HFFc6 (cell line): ENCODE data around the gene MLN. TPM values are rescaled to one million over a fixed set of nuclear protein-coding genes. Genes with fewer than 3 reads are reported as not detected.

Source experiments
- DNase-seq: peaks from one replicate; pipeline ENCODE4 v3.0.0-alpha.2; 2018
- H3K27ac Mint-ChIP-seq: 2 replicates; pipeline ENCODE4 v1.8.0; 2020; ENCODE audit warnings: mild to moderate bottlenecking, mixed read lengths
- H3K27me3 Mint-ChIP-seq: 2 replicates; pipeline ENCODE4 v1.8.0; 2021; ENCODE audit warnings: mild to moderate bottlenecking, moderate library complexity, mixed read lengths; ENCODE audit not compliant: insufficient read depth
- H3K36me3 Mint-ChIP-seq: 2 replicates; pipeline ENCODE4 v1.8.0; 2021; ENCODE audit warnings: low read depth, mixed read lengths
- H3K4me1 Mint-ChIP-seq: 2 replicates; pipeline ENCODE4 v1.8.0; 2020; ENCODE audit warnings: low read depth, mixed read lengths
- H3K4me3 Mint-ChIP-seq: 2 replicates; pipeline ENCODE4 v1.8.0; 2020; ENCODE audit warnings: mild to moderate bottlenecking, moderate library complexity, mixed read lengths
- H3K9me3 Mint-ChIP-seq: 2 replicates; pipeline ENCODE4 v1.8.0; 2020; ENCODE audit warnings: mild to moderate bottlenecking, mixed read lengths
- CTCF ChIP-seq: fragments of 200-600 bp; sonication (generic); IDR thresholded peaks from 2 replicates; pipeline ENCODE4 v1.5.0; 2021; ENCODE audit warnings: antibody characterized with exemption, mild to moderate bottlenecking
- total RNA-seq, 6 experiments: library from RNA; stranded (reverse); fragmentation: NEBNext Ultra II Directional; extraction: Animal tissue kit (Norgen Biotek cat#: 25700); gene quantifications; 2 replicates in 1 of 6; 3 replicates in 5 of 6; pipeline ENCODE4 v1.2.3, GENCODE V29; 2021

Gene MLN
- total RNA-seq, 6 experiments from 2014 or later, result not detected

GRCh38 chr6:33812669-33813068 lies 8.9 kb upstream of the MLN start:
- Mint-ChIP-seq H3K4me3 (no peak overlapping the region), H3K9me3 (no peaks in the 10 kb centered on the region), H3K4me1 (no peaks in the 10 kb centered on the region), H3K27me3 (peaks cover 32% of the 10 kb centered on the region), H3K27ac (no peak overlapping the region), H3K36me3 (no peaks in the 10 kb centered on the region)
- DNase-seq, result peak; percentile 35
- peak; percentile 37; the same call in 1 of the 2 replicates for TF ChIP-seq CTCF

- Mint-ChIP-seq H3K27ac (no peak overlapping the region), H3K4me1 (no peaks in the 10 kb centered on the region), H3K36me3 (no peaks in the 10 kb centered on the region), H3K9me3 (no peaks in the 10 kb centered on the region), H3K27me3 (peaks cover 38% of the 10 kb centered on the region), H3K4me3 (no peak overlapping the region)
- TF ChIP-seq CTCF, result no peak
- no peak for DNase-seq
These were observed 5.8 kb upstream of the MLN start for GRCh38 chr6:33809594-33809993.

- Mint-ChIP-seq H3K36me3 (no peaks in the 10 kb centered on the region), H3K27me3 (peaks cover 44% of the 10 kb centered on the region)
- TF ChIP-seq CTCF, result no peak
These were observed 4.9 kb upstream of the MLN start for GRCh38 chr6:33808641-33809180.

GRCh38 chr6:33807606-33808005 lies 3.8 kb upstream of the MLN start:
- Mint-ChIP-seq H3K9me3 (no peaks in the 10 kb centered on the region), H3K4me1 (no peaks in the 10 kb centered on the region), H3K36me3 (no peaks in the 10 kb centered on the region), H3K27ac (no peak overlapping the region), H3K27me3 (peaks cover 43% of the 10 kb centered on the region), H3K4me3 (no peak overlapping the region)
- TF ChIP-seq CTCF, result no peak
- no peak for DNase-seq

More at GRCh38 chr6:33808641-33809180, 4.9 kb upstream of the MLN start:
- no peaks in the 10 kb centered on the region for H3K9me3 Mint-ChIP-seq
- no peak overlapping the region for H3K4me3 Mint-ChIP-seq
- no peaks in the 10 kb centered on the region for H3K4me1 Mint-ChIP-seq
- no peak overlapping the region for H3K27ac Mint-ChIP-seq
- DNase-seq, result no peak

- Mint-ChIP-seq H3K9me3 (no peaks in the 10 kb centered on the region), H3K4me3 (no peak overlapping the region), H3K4me1 (no peaks in the 10 kb centered on the region), H3K27me3 (peaks cover 46% of the 10 kb centered on the region), H3K36me3 (no peaks in the 10 kb centered on the region), H3K27ac (no peak overlapping the region)
- no peak for TF ChIP-seq CTCF
- no peak for DNase-seq
These were observed 3.0 kb upstream of the MLN start for GRCh38 chr6:33806841-33807240.
